Frontal cortex (tissue), 4 donors: ENCODE results near the gene CSTB. TPM values are rescaled to one million over a fixed set of nuclear protein-coding genes. Genes with fewer than 3 reads are reported as not detected.
A peak's percentile ranks its signal among the peaks of the same experiment; 100 is the strongest.
"Not testable (repeated sequence)": the region's sequence is repeated elsewhere in the genome, so short reads cannot be mapped to it uniquely, and the experiment has no call there.

Source experiments
- DNase-seq, 2 donors: peaks; one replicate each; pipeline ENCODE4 v3.0.0; 2012; ENCODE audit warnings: low spot score in 2 of 2
- FAIRE-seq: peaks from 2 replicates; lab custom pipeline; 2012; peaks lifted over from hg19 to GRCh38; lab: Jason Lieb, UNC
- total RNA-seq: library from RNA; depleted of rRNA; stranded (reverse); fragments of >200 nt; gene quantifications from one replicate; pipeline ENCODE4 v1.2.3, GENCODE V29; 2014
- donor health status: control.
- donor health status: control.
- donor health status: control.

Gene CSTB
- 6.5 TPM for total RNA-seq

GRCh38 chr21:43775795-43776430 is at the start of gene CSTB:
Gene CSTB, minus strand, starts transcription at chr21:43776308. Its CDS starts 39 bp downstream, at chr21:43776269.
- FAIRE-seq (no peak), DNase-seq (peak; percentile 91 to 96)

- DNase-seq (no peak), FAIRE-seq (no peak)
Measured at GRCh38 chr21:43825242-43825935, 49.3 kb upstream of the CSTB start.

- no peak for FAIRE-seq
- DNase-seq: no peak
Measured at GRCh38 chr21:43824333-43825241, 48.5 kb upstream of the CSTB start.

GRCh38 chr21:43822741-43823140 is 46.6 kb upstream of the CSTB start:
- not testable (repeated sequence) for DNase-seq, FAIRE-seq

- FAIRE-seq, DNase-seq: not testable (repeated sequence)
Measured at GRCh38 chr21:43822166-43822565, 46.1 kb upstream of the CSTB start.

- FAIRE-seq: no peak
- no peak for DNase-seq
Measured at GRCh38 chr21:43820466-43820865, 44.4 kb upstream of the CSTB start.

- FAIRE-seq (no peak), DNase-seq (no peak)
Measured at GRCh38 chr21:43819511-43820405, 43.6 kb upstream of the CSTB start.

- DNase-seq (no peak), FAIRE-seq (no peak)
Measured at GRCh38 chr21:43818685-43819084, 42.6 kb upstream of the CSTB start.

GRCh38 chr21:43817157-43818086 is 41.3 kb upstream of the CSTB start:
- FAIRE-seq (no peak), DNase-seq (no peak)

GRCh38 chr21:43816611-43817071 is 40.5 kb upstream of the CSTB start:
- DNase-seq: no peak
- no peak for FAIRE-seq

GRCh38 chr21:43815991-43816390 is 39.9 kb upstream of the CSTB start:
- DNase-seq (no peak), FAIRE-seq (no peak)

GRCh38 chr21:43815107-43815613 is 39.1 kb upstream of the CSTB start:
- FAIRE-seq (no peak), DNase-seq (no peak)

- DNase-seq: no peak
- no peak for FAIRE-seq
Measured at GRCh38 chr21:43814215-43815106, 38.4 kb upstream of the CSTB start.

- no peak for DNase-seq
- no peak for FAIRE-seq
Measured at GRCh38 chr21:43813656-43813980, 37.5 kb upstream of the CSTB start.

GRCh38 chr21:43812957-43813655 is 37.0 kb upstream of the CSTB start:
- DNase-seq: no peak
- no peak for FAIRE-seq

GRCh38 chr21:43812139-43812821 is 36.2 kb upstream of the CSTB start:
- FAIRE-seq (no peak), DNase-seq (no peak)
